ENCODE measurements around the gene FUT6.

DNA sequence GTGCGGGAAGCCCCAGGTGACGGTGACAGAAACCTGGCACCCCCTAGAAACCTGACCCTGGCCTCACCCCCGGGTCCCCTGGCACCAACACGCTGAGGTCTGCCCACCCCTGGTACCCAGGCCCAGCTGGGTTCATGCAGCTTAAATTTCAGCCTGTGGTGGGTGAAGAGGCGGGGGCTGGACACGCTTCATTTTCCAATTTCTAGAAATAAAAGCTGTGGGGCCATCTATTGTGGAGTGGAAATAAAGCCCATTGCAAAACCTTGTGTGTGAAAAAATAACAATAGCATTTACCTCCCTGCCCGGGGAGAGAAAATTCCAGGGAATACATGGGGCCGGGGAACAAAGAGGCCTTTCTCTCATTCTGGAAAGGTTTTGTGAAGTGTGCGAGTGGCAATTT is 38.4 kb upstream of the FUT6 start:
- TF ChIP-seq, protein P1, sequence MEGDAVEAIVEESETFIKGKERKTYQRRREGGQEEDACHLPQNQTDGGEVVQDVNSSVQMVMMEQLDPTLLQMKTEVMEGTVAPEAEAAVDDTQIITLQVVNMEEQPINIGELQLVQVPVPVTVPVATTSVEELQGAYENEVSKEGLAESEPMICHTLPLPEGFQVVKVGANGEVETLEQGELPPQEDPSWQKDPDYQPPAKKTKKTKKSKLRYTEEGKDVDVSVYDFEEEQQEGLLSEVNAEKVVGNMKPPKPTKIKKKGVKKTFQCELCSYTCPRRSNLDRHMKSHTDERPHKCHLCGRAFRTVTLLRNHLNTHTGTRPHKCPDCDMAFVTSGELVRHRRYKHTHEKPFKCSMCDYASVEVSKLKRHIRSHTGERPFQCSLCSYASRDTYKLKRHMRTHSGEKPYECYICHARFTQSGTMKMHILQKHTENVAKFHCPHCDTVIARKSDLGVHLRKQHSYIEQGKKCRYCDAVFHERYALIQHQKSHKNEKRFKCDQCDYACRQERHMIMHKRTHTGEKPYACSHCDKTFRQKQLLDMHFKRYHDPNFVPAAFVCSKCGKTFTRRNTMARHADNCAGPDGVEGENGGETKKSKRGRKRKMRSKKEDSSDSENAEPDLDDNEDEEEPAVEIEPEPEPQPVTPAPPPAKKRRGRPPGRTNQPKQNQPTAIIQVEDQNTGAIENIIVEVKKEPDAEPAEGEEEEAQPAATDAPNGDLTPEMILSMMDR (IDR thresholded peaks at IDR 0.05): no peak
- TF ChIP-seq POLR2A (IDR thresholded peaks at IDR 0.05): no peak

Measured in esophagus squamous epithelium (tissue), 4 donors.